LNCaP clone FGC (cell line): ENCODE results near the gene ATMIN.

ENCODE experiments used
- DNase-seq: peaks from one replicate; pipeline ENCODE4 v3.0.0-alpha.2; 2011; ENCODE audit warnings: low read depth
- H3K4me3 ChIP-seq: 2 replicates; pipeline ENCODE4 v1.5.1; 2011; ENCODE audit warnings: mild to moderate bottlenecking, low read depth, low read length, control low read depth
- TF ChIP-seq, protein P1 (sequence below): IDR thresholded peaks from 2 replicates; pipeline ENCODE4 v1.5.1; 2012; ENCODE audit warnings: mild to moderate bottlenecking; ENCODE audit not compliant: control insufficient read depth, insufficient read depth; ENCODE audit errors: extremely low read depth

Gene ATMIN, protein sequence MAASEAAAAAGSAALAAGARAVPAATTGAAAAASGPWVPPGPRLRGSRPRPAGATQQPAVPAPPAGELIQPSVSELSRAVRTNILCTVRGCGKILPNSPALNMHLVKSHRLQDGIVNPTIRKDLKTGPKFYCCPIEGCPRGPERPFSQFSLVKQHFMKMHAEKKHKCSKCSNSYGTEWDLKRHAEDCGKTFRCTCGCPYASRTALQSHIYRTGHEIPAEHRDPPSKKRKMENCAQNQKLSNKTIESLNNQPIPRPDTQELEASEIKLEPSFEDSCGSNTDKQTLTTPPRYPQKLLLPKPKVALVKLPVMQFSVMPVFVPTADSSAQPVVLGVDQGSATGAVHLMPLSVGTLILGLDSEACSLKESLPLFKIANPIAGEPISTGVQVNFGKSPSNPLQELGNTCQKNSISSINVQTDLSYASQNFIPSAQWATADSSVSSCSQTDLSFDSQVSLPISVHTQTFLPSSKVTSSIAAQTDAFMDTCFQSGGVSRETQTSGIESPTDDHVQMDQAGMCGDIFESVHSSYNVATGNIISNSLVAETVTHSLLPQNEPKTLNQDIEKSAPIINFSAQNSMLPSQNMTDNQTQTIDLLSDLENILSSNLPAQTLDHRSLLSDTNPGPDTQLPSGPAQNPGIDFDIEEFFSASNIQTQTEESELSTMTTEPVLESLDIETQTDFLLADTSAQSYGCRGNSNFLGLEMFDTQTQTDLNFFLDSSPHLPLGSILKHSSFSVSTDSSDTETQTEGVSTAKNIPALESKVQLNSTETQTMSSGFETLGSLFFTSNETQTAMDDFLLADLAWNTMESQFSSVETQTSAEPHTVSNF

DNA sequence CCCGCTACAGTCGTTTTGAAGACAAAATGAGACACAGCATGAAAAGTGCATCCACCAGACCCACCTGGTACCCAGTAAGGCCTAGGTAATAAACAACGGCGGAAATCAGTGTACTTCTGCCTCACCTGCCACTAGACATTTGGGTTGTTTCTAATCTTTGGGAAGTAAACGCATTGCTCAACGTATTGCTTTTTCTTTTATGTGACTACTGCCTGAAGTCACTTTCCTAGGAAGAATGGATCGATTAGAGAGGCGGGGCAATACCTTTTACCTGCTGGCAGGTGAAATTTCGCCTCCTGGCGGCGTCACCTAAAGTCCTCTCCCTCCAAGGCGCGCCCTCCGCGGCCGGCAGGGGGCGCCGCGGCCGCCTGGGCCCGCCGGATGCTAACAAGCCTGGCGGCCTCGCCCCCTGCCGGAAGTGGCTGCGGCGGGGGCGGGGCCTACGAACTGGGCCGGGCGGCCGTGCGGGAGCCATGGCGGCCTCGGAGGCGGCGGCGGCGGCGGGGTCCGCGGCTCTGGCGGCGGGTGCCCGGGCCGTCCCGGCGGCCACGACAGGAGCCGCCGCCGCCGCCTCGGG lies at the start of gene ATMIN:
Gene ATMIN (plus strand): TSS at position 445 of the 577 bp plus-strand sequence. CDS start 29 bp downstream, at position 474.
- H3K4me3 ChIP-seq, result peak within 1 kb of the TSS; percentile 78
- peak; percentile 64 for DNase-seq
- TF ChIP-seq, protein P1, sequence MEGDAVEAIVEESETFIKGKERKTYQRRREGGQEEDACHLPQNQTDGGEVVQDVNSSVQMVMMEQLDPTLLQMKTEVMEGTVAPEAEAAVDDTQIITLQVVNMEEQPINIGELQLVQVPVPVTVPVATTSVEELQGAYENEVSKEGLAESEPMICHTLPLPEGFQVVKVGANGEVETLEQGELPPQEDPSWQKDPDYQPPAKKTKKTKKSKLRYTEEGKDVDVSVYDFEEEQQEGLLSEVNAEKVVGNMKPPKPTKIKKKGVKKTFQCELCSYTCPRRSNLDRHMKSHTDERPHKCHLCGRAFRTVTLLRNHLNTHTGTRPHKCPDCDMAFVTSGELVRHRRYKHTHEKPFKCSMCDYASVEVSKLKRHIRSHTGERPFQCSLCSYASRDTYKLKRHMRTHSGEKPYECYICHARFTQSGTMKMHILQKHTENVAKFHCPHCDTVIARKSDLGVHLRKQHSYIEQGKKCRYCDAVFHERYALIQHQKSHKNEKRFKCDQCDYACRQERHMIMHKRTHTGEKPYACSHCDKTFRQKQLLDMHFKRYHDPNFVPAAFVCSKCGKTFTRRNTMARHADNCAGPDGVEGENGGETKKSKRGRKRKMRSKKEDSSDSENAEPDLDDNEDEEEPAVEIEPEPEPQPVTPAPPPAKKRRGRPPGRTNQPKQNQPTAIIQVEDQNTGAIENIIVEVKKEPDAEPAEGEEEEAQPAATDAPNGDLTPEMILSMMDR, result peak; percentile 100

DNA sequence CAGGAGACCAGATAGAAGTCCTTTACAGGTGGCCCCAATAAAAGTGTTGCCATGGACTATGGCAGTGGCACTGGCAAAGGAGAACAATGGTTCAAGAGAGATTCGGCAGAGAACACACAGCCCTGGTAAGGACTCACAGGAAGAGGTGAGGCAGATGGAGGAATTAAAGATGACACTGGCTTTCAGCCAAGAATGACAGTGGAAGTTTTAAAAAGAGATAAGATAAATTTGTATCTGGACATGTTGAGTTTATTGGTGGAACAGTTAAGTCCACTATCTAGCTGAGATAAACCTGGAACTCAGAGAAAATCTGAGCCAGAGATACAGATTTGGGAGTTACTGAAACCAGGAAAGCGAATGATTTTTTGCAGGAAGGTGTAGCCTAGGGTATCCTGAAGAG lies 49.1 kb upstream of the ATMIN start:
- TF ChIP-seq, protein P1, result no peak
- no peak for DNase-seq
- no peak overlapping the region for H3K4me3 ChIP-seq

DNA sequence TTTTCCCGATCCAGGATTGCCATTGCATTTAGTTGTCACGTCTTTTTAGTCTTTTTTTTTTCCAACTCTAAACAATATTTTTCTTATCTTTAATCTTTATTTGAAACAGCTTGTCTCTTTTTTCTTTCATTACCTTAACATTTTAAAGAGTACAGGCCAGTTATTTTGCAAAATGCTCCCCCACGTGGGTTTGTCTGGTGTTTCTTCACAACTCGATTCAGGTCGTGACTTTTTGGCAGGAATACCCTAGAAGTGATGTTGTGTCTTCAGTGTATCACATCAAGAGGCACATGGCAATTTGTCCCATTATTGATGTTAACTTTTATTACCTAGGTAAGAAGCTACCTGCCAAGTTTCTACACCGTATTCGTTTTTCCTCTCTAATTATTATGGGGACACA lies 46.9 kb upstream of the ATMIN start:
- no peak overlapping the region for H3K4me3 ChIP-seq
- TF ChIP-seq, protein P1, result 0 out of 2 replicates have a peak, but pooled peaks have one; percentile 19

GRCh38 chr16:80989801-80990200 lies 45.8 kb upstream of the ATMIN start:
- no peak overlapping the region for H3K4me3 ChIP-seq
- TF ChIP-seq, protein P1, result no peak
- DNase-seq, result no peak

More for the DNA sequence above, 46.9 kb upstream of the ATMIN start:
- no peak for DNase-seq

DNA sequence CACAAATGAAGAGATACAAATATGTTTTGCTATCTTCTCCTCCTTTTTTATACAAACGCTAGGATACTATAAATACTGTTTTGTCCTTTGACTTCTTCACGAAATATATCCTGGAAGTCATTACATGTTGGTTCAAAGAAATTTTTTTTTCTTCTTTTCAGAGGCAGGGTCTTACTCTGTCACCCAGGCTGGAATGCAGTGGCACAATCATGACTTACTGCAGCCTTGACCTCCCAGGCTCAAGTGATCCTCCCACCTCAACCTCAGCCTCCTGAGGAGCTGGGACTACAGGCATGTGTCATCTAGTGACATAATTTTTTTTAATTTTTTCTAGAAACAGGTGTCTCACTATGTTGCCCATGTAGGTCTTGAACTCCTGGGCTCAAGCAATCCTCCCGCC lies 45.1 kb upstream of the ATMIN start:
- TF ChIP-seq, protein P1, result no peak
- DNase-seq, result no peak
- no peak overlapping the region for H3K4me3 ChIP-seq

GRCh38 chr16:80990978-80991377 lies 44.7 kb upstream of the ATMIN start:
- TF ChIP-seq, protein P1, result no peak
- H3K4me3 ChIP-seq, result no peak overlapping the region
- DNase-seq, result peak; percentile 92
